HL-60 (cell line): Measurements from ENCODE around the gene ATP5PF.

Experiments
- DNase-seq, 2 experiments: peaks; one replicate each; pipeline ENCODE4 v3.0.0-alpha.2; 2010 to 2020; ENCODE audit warnings: low read depth in 1 of 2, low spot score in 1 of 2
- H3K27ac ChIP-seq: fragments of 250-450 bp; sonication (Bioruptor Pico); replicated peaks from 2 replicates; pipeline ENCODE4 v1.5.1; 2020; ENCODE audit warnings: mild to moderate bottlenecking, moderate library complexity
- H3K27me3 ChIP-seq: fragments of 250-450 bp; sonication (Bioruptor Pico); 2 replicates; pipeline ENCODE4 v1.5.1; 2021; ENCODE audit warnings: mild to moderate bottlenecking, moderate library complexity; ENCODE audit not compliant: insufficient read depth, poor library complexity, severe bottlenecking
- H3K4me3 ChIP-seq: replicated peaks from 2 replicates; pipeline ENCODE4 v1.5.1; 2011; ENCODE audit warnings: mild to moderate bottlenecking, control low read depth, low read length; ENCODE audit not compliant: insufficient read depth
- CTCF ChIP-seq: IDR thresholded peaks from one replicate; pipeline ENCODE4 v1.5.1; 2011; ENCODE audit warnings: low read length, control low read depth, inconsistent platforms; ENCODE audit not compliant: insufficient read depth
- GABPA ChIP-seq: IDR thresholded peaks from 2 replicates; pipeline ENCODE4 v1.6.1; 2012; ENCODE audit warnings: low read depth
- POLR2AphosphoS5 ChIP-seq: IDR thresholded peaks from 2 replicates; pipeline ENCODE4 v1.6.1; 2012; ENCODE audit warnings: low read depth
- REST ChIP-seq: IDR thresholded peaks from 2 replicates; pipeline ENCODE4 v1.6.1; 2012; ENCODE audit warnings: low read depth; ENCODE audit not compliant: insufficient replicate concordance
- SPI1 ChIP-seq: IDR thresholded peaks from 2 replicates; pipeline ENCODE4 v1.6.1; 2012; ENCODE audit warnings: low read depth, mild to moderate bottlenecking, borderline replicate concordance

Gene ATP5PF

GRCh38 chr21:25759573-25759972 lies 24.9 kb upstream of the ATP5PF start:
- Histone ChIP-seq H3K4me3 (no peak overlapping the region), H3K27ac (no peak overlapping the region), H3K27me3 (no peaks in the 10 kb centered on the region)
- no peak for DNase-seq
- TF ChIP-seq POLR2AphosphoS5, result no peak
- no peak for TF ChIP-seq CTCF
- TF ChIP-seq SPI1, result no peak
- TF ChIP-seq REST, result no peak
- TF ChIP-seq GABPA, result no peak

GRCh38 chr21:25757531-25757930 lies 22.8 kb upstream of the ATP5PF start:
- H3K27me3 ChIP-seq, result no peaks in the 10 kb centered on the region
- TF ChIP-seq POLR2AphosphoS5 (no peak), SPI1 (no peak), CTCF (no peak), REST (no peak)
- no peak overlapping the region for H3K4me3 ChIP-seq
- no peak overlapping the region for H3K27ac ChIP-seq
- no peak for DNase-seq

- Histone ChIP-seq H3K27ac (no peak overlapping the region), H3K4me3 (no peak overlapping the region), H3K27me3 (no peaks in the 10 kb centered on the region)
- TF ChIP-seq CTCF (no peak), GABPA (no peak), SPI1 (no peak), POLR2AphosphoS5 (no peak), REST (no peak)
- DNase-seq, result no peak
These were observed 21.7 kb upstream of the ATP5PF start for GRCh38 chr21:25756190-25756932.
